ENCODE measurements around the gene CLCF1.
A peak's percentile ranks its signal among the peaks of the same experiment; 100 is the strongest.

CLCF1 gene

GRCh38 chr11:67382276-67383136 is 9.1 kb upstream of the CLCF1 start:
- no peak overlapping the region for H3K4me3 ChIP-seq (ENCODE audit: low read length)
- TF ChIP-seq, protein P1, sequence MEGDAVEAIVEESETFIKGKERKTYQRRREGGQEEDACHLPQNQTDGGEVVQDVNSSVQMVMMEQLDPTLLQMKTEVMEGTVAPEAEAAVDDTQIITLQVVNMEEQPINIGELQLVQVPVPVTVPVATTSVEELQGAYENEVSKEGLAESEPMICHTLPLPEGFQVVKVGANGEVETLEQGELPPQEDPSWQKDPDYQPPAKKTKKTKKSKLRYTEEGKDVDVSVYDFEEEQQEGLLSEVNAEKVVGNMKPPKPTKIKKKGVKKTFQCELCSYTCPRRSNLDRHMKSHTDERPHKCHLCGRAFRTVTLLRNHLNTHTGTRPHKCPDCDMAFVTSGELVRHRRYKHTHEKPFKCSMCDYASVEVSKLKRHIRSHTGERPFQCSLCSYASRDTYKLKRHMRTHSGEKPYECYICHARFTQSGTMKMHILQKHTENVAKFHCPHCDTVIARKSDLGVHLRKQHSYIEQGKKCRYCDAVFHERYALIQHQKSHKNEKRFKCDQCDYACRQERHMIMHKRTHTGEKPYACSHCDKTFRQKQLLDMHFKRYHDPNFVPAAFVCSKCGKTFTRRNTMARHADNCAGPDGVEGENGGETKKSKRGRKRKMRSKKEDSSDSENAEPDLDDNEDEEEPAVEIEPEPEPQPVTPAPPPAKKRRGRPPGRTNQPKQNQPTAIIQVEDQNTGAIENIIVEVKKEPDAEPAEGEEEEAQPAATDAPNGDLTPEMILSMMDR (conservative IDR thresholded peaks at IDR 0.05; ENCODE audit: low read depth, low read length) = peak; percentile 99
- DNase-seq (ENCODE audit: low read depth) = no peak

GRCh38 chr11:67381244-67381972 is 8.0 kb upstream of the CLCF1 start:
- TF ChIP-seq, protein P1 (conservative IDR thresholded peaks at IDR 0.05; ENCODE audit: low read depth, low read length) = no peak
- no peak overlapping the region for H3K4me3 ChIP-seq (ENCODE audit: low read length)
- DNase-seq (ENCODE audit: low read depth) = no peak

GRCh38 chr11:67379061-67380058 is 6.0 kb upstream of the CLCF1 start:
- DNase-seq (ENCODE audit: low read depth) = no peak
- no peak overlapping the region for H3K4me3 ChIP-seq (ENCODE audit: low read length)

GRCh38 chr11:67378544-67378943 is 5.1 kb upstream of the CLCF1 start:
- TF ChIP-seq, protein P1 (conservative IDR thresholded peaks at IDR 0.05; ENCODE audit: low read depth, low read length) = no peak
- no peak for DNase-seq (ENCODE audit: low read depth)
- H3K4me3 ChIP-seq (ENCODE audit: low read length) = no peak overlapping the region

More at GRCh38 chr11:67379061-67380058, 6.0 kb upstream of the CLCF1 start:
- TF ChIP-seq, protein P1 (conservative IDR thresholded peaks at IDR 0.05; ENCODE audit: low read depth, low read length) = no peak

GRCh38 chr11:67376873-67377808 is 3.7 kb upstream of the CLCF1 start:
- DNase-seq (ENCODE audit: low read depth) = no peak
- H3K4me3 ChIP-seq (ENCODE audit: low read length) = no peak overlapping the region
- TF ChIP-seq, protein P1 (conservative IDR thresholded peaks at IDR 0.05; ENCODE audit: low read depth, low read length) = no peak
